Measurements from ENCODE around the gene DOCK4.

DNA sequence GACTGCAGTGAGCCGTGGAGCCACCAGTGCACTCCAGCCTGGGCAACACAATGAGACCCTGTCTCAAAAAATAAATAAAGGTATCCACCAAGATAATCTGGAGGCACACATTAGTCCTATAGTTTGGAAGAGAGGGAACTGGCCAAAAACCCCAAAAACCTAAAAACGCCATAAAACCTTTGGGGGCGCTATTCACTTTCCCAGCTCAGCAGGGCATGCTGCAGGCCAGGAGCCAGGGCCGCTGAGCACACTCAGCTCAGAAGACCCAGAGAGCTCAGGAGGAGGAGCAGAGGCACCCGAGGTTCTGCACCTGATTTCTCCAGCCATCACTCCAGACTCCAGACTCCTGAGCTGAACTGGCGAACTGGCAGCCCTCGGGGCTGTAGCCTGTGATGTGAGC is 476.7 kb downstream of the DOCK4 start:
- TF ChIP-seq, protein P1, sequence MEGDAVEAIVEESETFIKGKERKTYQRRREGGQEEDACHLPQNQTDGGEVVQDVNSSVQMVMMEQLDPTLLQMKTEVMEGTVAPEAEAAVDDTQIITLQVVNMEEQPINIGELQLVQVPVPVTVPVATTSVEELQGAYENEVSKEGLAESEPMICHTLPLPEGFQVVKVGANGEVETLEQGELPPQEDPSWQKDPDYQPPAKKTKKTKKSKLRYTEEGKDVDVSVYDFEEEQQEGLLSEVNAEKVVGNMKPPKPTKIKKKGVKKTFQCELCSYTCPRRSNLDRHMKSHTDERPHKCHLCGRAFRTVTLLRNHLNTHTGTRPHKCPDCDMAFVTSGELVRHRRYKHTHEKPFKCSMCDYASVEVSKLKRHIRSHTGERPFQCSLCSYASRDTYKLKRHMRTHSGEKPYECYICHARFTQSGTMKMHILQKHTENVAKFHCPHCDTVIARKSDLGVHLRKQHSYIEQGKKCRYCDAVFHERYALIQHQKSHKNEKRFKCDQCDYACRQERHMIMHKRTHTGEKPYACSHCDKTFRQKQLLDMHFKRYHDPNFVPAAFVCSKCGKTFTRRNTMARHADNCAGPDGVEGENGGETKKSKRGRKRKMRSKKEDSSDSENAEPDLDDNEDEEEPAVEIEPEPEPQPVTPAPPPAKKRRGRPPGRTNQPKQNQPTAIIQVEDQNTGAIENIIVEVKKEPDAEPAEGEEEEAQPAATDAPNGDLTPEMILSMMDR (conservative IDR thresholded peaks at IDR 0.05; ENCODE audit: low read length) = no peak
- TF ChIP-seq EZH2phosphoT487 (IDR thresholded peaks at IDR 0.05; ENCODE audit: borderline replicate concordance) = no peak
